ENCODE measurements around the gene NMNAT3. TPM values are rescaled to one million over a fixed set of nuclear protein-coding genes. Genes with fewer than 3 reads are reported as not detected.

The NMNAT3 gene
- total RNA-seq, 1 donor from 2014 or later, result 1.5 TPM

DNA sequence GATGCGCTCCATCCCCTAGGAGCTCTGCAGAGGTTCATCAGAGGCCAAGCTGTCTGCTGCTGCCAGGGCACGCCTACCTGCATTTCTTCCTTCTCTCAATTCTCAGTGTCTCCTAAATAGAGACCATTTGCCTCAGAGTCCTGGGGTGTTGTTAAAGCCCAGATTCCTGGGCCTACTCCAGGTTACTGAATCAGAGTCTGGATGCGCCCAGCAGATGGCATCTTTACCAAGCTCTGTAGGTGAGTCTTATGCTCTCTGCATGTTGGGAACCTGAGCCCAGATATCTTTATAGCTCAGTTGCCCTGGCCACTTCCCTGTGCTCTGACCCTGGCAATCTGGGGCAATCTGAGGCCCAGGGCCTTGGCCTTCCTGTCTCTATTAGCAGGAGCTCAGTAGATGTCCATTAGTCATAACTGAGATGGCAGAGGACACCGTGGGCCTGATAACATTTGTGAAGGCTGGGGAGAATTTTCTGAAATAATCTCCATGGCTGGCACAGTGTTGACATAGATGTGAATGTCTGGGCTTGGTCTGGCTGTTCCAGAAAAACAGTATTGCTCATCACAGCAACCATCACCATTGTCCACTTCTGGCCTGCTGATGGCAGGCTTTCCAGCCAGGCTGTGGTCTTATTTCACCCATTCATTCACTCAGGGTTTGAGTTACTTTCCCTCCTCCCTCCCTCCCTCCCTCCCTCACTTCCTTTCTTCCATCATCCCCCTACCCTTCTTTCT lies 125.0 kb downstream of the NMNAT3 start:
- no peak for DNase-seq (ENCODE audit: extremely low read depth, low read depth, low spot score)

DNA sequence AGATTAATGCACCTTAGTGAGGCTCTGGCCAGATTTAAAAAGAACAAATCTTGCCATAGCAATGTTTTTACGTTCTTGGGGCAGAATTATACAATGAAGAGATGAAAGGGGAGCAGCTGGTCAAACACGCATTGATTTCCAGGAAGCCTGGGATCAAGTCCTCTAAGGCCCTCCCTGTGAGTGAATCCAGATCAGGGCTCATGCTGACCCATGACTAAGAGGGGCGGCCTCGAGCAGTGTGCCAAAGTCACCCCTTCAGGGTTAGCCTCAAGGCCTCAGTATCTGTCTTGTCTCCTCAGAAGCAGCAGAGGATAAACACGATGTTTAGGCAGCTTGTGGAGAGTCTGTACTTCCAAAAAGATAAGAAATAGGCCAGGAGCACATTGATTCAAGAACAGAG lies 129.0 kb downstream of the NMNAT3 start:
- DNase-seq (ENCODE audit: extremely low read depth, low read depth, low spot score), result no peak

DNA sequence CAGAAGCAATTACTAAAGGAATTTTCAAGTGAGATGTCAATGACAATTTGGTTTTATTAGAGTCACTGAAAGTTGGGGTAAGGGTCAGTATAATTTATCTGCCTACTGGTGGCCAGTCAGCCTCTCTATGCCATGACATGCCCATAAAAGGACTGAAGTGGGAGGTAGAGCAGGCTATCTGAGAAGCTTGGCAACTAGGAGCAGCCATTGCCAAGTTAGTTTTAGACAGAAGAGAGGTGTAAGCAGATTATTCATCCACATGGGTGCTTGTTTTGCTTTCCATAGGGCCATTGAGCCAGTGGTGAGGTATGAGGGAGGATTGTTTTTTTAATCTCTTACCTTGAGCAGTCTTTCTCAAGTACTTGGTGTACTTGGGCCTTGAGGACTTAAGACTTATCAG lies 130.1 kb downstream of the NMNAT3 start:
- DNase-seq (ENCODE audit: extremely low read depth, low read depth, low spot score), result no peak

DNA sequence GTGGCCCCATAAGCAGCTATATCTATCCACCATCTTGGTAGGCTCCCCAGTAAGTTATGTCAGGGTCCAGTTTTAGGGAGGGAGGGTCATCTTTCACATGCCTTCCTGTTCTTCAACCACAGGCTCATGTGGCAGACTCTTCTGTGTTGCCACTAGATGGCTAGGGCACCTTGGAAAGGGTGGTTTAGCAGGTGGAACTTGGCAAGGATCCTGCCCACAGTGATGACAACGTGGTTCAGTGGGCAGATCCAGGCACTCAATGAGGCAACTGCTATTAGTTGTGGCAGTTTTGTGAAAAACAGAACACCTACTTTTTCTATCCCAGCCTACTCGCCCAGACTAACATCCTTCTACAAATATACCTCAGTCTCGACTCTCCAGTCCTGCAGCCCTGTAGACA lies 131.0 kb downstream of the NMNAT3 start:
- no peak for DNase-seq (ENCODE audit: extremely low read depth, low read depth, low spot score)

DNA sequence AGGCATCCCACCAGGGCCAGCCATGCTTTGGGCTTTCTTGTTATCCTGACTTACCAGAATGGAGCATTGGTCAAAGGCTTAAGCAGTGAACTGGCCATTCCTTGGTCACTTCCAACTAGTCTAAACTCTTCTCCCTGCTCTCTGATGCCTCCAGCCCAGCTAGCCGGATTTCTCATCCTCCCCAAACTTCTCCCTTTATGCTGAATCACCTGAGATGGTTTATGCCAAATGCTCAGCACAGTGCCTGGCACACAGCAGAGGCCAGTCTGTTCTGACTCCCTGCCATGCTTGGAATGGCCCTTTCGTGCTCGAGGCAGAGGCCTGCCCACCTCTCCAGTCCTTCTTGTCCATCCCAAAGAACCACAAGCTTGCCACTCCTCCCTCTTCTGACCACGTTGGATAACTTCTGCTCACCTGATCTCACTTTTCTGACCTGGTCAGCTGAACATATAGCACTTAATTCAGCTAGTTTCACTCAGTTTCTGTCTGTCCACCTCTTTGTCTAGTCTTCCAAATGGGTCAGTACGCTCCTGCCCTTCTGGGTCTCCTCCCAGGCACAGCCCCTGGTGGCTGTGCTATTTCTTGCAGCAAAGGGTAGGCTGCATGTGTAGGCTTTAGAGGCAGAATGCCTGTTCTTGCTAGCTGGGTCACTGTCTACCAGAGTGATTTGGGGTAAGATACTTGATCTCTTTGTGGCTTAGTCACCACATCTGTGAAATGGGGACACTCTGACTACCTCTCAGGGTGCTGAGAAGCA lies 136.1 kb downstream of the NMNAT3 start:
- DNase-seq (ENCODE audit: extremely low read depth, low read depth, low spot score), result no peak

DNA sequence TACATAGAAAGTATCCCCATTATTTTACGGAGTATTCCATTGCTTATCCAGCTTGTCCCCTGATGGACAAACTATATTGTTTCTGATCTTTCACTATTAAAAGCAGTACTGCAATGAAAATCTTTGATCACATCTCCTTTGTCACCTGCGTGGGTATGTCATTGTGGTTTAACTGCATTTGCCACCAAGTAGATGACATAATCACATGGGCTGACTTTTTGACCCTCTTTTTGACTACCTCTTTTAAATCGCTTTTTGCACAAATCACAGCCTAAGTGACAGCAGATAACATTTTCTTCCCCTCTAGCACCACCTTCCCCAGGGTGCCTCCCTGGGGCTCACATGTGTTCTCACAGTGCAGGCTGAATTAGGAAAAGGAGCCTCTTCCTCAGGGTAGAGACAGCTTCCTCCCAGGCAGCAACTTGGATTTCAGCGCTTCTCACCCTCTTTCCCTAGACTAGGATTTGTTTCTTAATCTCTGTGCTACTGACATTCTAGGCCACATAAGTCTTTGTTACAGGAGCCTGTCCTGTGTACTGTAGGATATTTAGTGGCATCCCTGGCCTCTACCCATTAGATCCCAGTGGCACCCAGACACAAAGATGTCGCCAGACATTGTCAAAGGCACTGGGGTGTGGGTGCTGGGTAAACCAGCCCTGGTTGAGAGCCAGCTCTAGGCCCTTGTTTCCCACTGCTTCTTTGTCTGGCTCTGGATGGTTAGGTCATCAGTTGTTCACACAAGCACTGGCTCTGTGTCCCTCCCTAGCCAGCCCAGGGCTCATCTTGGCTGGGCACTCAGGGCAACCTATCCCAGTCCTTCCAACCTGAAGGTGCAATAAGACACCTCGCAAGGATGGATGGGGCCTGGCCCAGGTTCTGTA lies 136.9 kb downstream of the NMNAT3 start:
- DNase-seq (ENCODE audit: extremely low read depth, low read depth, low spot score), result no peak

DNA sequence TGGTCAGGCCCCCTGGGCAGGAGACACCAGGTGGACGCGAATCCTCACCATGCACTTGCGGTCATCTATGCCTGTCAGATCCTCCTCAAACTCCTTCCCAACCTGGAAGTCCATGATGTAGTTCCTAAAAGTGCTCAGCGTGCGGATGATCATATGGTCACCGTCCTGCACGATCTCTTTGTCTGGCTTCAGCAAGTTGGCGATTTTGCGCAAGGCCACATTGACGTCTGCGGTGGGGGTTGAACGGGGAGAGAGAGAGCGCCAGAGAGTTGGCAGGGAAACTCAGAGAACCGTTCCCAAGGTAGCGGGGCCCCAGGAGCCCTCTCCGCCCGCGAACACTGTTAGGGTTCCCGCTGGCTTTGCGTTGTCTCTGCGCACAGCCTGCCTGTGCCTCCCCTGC lies 139.0 kb downstream of the NMNAT3 start:
- DNase-seq (ENCODE audit: extremely low read depth, low read depth, low spot score), result no peak

DNA sequence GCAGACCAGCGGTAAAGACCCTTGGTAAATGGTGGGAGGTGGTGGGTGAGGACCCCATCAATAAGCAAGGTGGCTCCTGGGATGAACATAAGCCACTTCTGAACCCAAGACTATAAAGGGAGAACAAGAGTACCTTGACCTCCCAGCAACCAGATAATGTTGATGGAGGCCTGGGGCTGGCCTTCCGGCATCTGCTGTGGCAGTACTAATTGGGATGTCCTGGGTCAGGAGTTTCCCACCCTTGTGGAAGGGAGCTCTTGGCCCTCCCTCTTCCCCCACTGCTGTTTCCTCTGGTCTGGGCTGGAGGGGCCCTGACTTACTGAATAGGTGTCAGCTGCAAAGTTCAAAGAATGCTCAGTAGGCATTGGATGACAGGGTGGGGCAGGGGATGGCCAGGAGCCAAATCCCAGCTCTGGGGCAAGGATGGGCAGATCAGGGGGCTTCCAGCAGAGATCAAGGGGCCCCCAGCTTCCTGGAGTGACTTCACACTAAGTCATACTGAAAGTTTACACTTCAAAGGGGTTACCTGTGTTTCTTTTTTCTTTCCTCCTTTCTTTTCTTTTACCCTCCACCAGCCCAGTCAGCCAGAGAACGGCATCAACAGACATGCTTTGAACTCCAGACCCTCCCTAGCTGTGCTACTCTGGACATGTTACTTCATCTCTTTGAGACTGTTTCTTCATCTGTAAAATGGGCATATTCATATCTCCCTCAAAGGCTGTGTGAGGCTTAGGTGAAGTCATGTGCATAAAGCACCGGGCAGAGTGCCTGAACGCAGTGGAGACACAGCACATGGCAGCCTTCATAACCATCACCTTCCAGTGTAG lies 139.8 kb downstream of the NMNAT3 start:
- DNase-seq (ENCODE audit: extremely low read depth, low read depth, low spot score), result no peak

DNA sequence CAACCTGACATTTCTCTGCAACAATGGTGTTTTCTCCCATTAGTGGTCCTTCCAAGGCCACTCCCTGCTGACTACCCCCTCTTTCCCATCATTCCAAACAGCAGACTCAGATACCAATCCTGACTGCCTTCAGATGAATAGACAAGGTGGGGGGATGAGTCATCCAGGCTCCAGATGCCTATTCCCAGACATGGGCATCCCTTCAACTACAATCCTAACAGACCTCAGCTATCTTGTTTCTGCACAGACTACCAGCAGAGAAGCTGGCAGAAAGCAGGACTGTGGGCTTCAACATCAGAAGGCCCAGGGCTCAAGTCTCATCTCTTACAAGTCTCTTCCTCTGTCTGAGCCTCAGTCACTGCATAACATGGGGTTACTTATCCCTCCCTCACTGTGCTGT lies 140.4 kb downstream of the NMNAT3 start:
- no peak for DNase-seq (ENCODE audit: extremely low read depth, low read depth, low spot score)

DNA sequence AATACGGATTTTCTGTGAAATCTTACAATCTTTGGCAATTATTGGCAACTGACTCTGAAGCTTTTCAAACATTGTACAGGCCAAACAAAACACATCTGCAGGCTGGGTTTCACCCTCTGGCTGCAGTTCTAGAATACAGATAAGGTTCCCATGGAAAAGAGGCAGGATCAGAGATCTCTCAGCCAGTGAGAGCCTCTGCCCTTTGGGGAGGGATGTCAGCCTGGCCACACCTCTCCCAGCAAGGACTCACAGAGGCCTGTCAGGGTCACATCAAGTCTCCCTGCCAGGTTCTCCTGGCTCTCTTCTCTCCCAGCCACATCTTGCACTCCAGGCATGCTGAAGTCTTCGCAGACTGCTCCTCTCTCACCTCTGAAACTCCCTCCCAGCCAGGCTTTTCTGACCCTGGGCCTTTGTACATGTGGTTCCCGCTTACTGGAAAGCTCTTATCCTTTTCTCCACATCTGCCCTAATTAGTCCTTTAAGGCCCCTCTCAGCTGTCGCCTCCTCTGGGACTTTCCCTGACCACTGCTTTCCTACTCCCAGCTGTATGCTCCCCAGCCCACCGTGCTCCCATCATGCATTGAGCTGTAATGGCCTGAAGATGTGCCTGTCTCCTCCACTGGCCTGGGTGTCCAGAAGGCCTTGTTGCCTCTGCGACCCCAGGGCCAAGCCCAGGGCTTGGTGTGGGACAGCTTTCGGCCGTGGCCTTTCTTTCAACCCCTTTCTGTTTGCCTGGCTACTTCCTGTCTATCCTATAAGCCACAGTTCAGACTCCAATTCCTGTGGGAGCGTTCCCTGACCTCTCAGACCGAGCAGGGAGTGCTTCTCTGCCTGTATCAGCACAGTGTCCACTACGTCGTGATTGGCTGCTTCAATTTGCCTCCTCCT lies 142.5 kb downstream of the NMNAT3 start:
- DNase-seq (ENCODE audit: extremely low read depth, low read depth, low spot score), result no peak

DNA sequence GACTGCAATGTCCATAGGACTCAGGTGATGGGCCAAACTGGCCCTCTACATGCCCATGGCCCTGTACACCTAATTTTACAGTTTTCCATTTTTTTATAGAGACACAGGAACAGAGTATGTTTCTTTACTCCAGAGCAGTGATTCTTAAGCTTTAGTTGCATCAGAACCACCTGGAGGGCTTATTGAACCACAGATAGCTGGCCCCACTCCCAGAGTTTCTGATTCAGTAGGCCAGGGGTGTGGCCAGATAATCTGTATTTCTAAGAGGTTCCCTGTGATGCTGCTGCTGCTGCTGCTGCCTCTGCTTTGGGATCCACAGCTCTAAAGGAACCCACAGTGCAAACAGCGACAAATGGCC lies 143.3 kb downstream of the NMNAT3 start:
- DNase-seq (ENCODE audit: extremely low read depth, low read depth, low spot score), result no peak

DNA sequence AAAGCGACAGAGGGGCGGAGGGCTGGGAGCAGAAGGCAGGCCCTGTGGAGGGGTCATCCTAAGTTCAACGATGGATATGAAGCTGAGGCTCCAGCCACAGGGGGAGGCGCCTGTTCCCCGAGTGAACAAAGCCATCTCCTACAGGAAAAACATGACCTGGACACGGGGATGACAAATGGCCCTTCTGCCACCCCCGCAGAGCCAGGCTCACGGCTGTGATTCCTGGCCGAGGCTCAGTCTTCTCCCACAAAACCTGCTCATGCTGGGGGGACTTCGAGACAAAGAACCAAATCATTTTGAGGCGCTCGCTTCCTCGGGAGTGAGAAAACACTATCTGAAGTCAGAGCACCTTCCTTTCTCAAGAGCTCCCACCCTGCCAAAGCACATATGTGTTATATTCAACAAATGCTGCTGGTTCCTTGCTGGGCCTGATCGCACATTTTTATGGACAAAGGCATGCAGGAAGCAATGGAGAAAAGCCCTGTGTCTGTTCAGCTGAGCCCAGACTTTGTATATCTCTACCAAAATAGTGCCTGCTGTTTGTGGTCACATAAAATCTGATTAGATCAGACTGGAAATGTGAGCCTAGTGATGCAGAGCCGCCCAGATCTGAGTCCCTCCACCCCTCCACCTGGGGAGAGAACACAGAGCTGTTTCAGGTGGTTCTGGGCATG lies 143.9 kb downstream of the NMNAT3 start:
- no peak for DNase-seq (ENCODE audit: extremely low read depth, low read depth, low spot score)

DNA sequence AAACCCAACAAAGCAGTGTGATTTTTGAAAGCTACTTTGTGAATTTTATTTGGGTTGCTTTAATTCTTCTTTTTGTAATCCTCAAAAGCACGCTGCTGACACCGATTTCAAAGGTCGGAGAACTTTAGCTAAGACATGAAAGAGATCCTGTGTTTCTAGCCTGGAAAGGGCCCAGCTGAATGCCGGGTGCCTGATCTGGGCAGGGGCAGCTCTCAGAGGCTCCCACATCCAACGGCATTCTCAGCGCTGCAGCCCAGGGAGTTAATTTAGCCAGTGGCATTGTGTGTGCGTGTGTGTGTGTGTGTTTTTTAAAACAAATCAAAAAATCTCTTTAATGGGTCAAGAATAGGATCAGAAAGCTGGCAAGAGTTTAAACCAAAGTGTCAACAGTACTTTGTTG lies 144.8 kb downstream of the NMNAT3 start:
- DNase-seq (ENCODE audit: extremely low read depth, low read depth, low spot score), result no peak

DNA sequence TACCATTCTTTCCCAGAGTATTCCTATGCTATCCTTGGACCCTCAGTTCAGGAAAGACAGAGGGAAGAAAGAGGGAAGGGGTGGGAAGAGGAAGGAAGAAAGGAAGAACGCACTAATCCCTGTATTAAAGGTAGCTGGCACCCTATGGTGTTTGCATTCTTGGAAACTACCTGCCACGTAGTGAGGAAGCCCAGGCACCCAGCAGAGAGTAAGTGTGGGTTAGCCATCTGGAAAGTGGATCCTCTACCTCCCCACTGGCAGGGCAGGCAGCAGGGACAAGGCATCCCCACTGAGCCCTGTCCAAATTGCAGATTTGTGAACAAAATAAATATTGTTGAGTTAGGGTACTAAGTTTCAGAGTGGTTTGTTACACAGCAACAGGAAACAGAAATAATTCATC lies 147.1 kb downstream of the NMNAT3 start:
- DNase-seq (ENCODE audit: extremely low read depth, low read depth, low spot score), result no peak

DNA sequence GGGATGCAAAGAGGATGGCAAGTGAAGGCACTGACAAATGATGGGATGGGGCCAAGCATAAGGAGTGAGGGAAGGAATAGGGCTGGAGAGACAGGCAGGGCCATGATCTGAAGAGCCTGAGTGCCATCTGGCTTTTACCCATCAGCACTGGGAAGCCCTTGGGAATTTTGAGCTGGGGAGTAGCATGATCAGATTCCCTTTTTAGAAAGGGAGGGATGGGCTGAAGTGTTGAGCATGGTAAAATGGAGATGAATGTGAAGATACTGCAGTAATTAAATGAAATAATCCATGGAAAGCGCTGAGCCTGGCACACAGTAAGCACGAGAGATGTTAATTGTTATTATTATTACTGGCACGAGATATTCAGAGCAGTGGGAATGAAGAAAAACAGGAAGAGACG lies 148.1 kb downstream of the NMNAT3 start:
- DNase-seq (ENCODE audit: extremely low read depth, low read depth, low spot score), result no peak

DNA sequence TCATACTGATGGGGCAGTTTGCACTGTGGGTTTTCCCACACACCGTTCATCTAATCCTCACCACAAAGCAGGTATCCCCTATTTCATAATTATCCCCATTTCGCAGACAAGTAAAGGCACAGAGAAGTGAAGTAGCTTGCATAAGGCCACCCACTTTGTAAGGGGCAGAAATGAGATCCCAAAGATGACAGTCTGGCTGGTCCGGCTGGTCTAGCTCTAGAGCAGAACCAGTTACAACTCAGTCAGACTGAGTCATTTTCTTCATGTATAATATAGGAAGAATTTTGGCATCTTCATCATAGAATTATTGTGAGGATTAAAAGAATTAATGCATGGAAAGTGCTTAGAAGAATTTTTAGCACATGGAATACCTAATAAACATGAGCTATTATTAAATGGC lies 148.8 kb downstream of the NMNAT3 start:
- no peak for DNase-seq (ENCODE audit: extremely low read depth, low read depth, low spot score)

DNA sequence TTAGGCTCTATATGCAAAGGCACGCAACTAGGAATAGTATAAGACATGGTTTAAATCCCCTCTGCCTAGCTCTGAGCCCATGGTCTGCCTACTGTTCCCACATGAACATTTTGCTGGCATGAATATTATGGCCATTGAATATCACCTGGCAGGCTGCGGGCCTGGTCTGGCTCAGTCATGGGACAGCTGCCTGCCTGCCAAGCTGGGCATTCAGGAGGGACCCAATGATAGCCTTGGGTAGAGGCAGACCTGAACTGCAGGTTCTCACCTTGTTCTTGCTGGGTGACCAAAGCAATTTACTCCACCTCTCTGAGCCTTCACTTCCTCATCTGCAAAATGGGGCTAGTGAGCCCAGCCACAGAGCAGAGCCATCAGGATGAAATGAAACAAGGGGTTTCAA lies 149.5 kb downstream of the NMNAT3 start:
- no peak for DNase-seq (ENCODE audit: extremely low read depth, low read depth, low spot score)

DNA sequence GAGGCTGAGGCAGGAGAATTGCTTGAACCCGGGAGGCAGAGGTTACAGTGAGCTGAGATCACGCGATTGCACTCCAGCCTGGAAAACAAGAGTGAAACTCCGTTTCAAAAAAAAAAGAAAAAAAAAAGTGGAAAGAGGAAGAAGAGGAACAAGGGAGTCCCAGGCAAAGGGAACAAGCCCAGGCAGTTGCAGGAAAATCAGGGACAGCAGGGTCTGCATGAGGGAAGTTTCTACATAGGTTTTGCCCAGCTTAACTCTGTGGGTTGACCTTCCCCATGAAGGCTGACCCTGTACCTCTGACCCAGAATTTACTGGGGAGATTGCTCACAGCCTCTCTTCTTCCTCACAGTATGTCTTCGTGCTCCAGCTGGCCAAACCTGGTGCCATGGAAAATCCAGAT lies 150.5 kb downstream of the NMNAT3 start:
- no peak for DNase-seq (ENCODE audit: extremely low read depth, low read depth, low spot score)

DNA sequence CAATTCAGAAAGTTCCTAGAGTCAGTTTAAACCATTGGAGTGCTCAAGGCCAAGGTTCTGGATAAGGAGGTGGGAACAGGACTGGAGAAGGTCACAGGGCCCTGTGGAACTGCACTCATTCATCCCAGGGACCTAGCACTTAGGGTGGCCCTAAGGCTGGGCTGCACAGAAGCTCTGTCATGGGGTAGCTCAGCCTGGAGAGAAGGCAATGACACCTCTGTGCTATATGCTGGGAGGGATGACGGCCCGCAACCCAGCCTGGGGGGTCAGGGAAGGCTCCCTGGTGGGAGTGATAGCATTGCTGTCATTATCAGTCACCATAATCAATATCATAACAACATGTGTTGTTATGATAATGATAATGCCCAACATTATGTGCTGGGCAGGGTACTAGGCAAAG lies 151.6 kb downstream of the NMNAT3 start:
- DNase-seq (ENCODE audit: extremely low read depth, low read depth, low spot score), result no peak

Data from glomerular endothelial cell (primary cell).